ENCODE results near the gene SLC27A5. TPM values are rescaled to one million over a fixed set of nuclear protein-coding genes. Genes with fewer than 3 reads are reported as not detected.
A peak's percentile ranks its signal among the peaks of the same experiment; 100 is the strongest.

The SLC27A5 gene
- polyA plus RNA-seq, 2 of the 4 experiments (the other 2 are of a cell fraction): 30.2 to 37.8 TPM

GRCh38 chr19:58469241-58470013 is 42.4 kb downstream of the SLC27A5 start:
- WGBS (ENCODE audit: missing lambda C conversion rate): 92% methylated on average over 16 of the region's 17 CpGs
- Histone ChIP-seq H3K4me2 (no peak overlapping the region), H3K4me1 (peaks cover 6% of the 10 kb centered on the region; the same call in 2 of the 3 replicates), H3K4me3 (no peak overlapping the region), H3K9me3 (no peaks in the 10 kb centered on the region), H3K27ac (no peak overlapping the region)
- POLR2A ChIA-PET: no interaction called here
- FAIRE-seq (no peak), DNase-seq (ENCODE audit: low read depth in 1 of 2, low spot score in 1 of 2) (no peak), ATAC-seq (no peak)
- CTCF ChIA-PET: interaction anchor here (0.6 to 2.1 kb wide), 6 partner anchors 15 to 277 kb away, joined by 3 to 15 read pairs (median 3); partner anchors contain the start of genes SLC27A5 and ZBTB45
- TF ChIP-seq CBX8 (IDR thresholded peaks at IDR 0.05) (no peak), ESRRA (IDR thresholded peaks at IDR 0.05; ENCODE audit: borderline replicate concordance, low read length) (no peak), FOSL2 (IDR thresholded peaks at IDR 0.05) (no peak), FOSL2 (CRISPR knock-in tag; IDR thresholded peaks at IDR 0.05) (no peak)

GRCh38 chr19:58468216-58468839 is 43.5 kb downstream of the SLC27A5 start:
- TF ChIP-seq NR3C1 (IDR thresholded peaks at IDR 0.05) (no peak), PBX3 (IDR thresholded peaks at IDR 0.05) (no peak), KDM5A (IDR thresholded peaks at IDR 0.05) (no peak), MYC (IDR thresholded peaks at IDR 0.05; ENCODE audit: borderline replicate concordance, low read length) (no peak), ESRRA (IDR thresholded peaks at IDR 0.05; ENCODE audit: borderline replicate concordance, low read length) (no peak), HOXA7 (CRISPR knock-in tag; IDR thresholded peaks at IDR 0.05) (no peak), RNF2 (IDR thresholded peaks at IDR 0.05; ENCODE audit: borderline replicate concordance, low read depth) (no peak), ZC3H11A (IDR thresholded peaks at IDR 0.05) (no peak), POLR2AphosphoS2 (conservative IDR thresholded peaks at IDR 0.05; ENCODE audit: low read length) (no peak), RFX5 (IDR thresholded peaks at IDR 0.05) (no peak), FOXS1 (CRISPR knock-in tag; IDR thresholded peaks at IDR 0.05) (no peak)
- FAIRE-seq (no peak), ATAC-seq (no peak), DNase-seq (ENCODE audit: low read depth in 1 of 2, low spot score in 1 of 2) (no peak)
- no peak overlapping the region for H3K4me3 ChIP-seq
- ChIA-PET CTCF (interaction anchor here (1.3 to 2.1 kb wide), 2 partner anchors 21 to 51 kb away, joined by 3 to 15 read pairs; partner anchors contain the start of gene ZBTB45), POLR2A (no interaction called here)
- 44% methylated on average over 4 of the region's 5 CpGs for WGBS (ENCODE audit: missing lambda C conversion rate)
- H3K4me2 ChIP-seq: peak overlapping the region; percentile 91
- H3K27ac ChIP-seq: no peak overlapping the region
- H3K4me1 ChIP-seq: peaks cover 6% of the 10 kb centered on the region; the same call in 2 of the 3 replicates
- no peaks in the 10 kb centered on the region for H3K9me3 ChIP-seq

- DNase-seq (ENCODE audit: low read depth in 1 of 2, low spot score in 1 of 2): peak; percentile 98 to 99
- Histone ChIP-seq H3K9me3 (no peaks in the 10 kb centered on the region), H3K27ac (peak within 1 kb of the TSS; percentile 77 to 82), H3K4me3 (peak within 1 kb of the TSS; percentile 97), H3K4me2 (peak within 1 kb of the TSS; percentile 91), H3K4me1 (peaks cover 6% of the 10 kb centered on the region; the same call in 2 of the 3 replicates)
- peak; percentile 91 to 96 for ATAC-seq
- TF ChIP-seq PHF8 (IDR thresholded peaks at IDR 0.05; ENCODE audit: borderline replicate concordance, low read depth) (peak; percentile 71; the same call in 1 of the 2 replicates), KDM1A (IDR thresholded peaks at IDR 0.05; ENCODE audit: low read depth) (no peak), E2F6 (IDR thresholded peaks at IDR 0.05; ENCODE audit: borderline replicate concordance, low read depth) (peak; percentile 48; the same call in 1 of the 2 replicates), RFX5 (IDR thresholded peaks at IDR 0.05) (0 out of 2 replicates have a peak, but pooled peaks have one; percentile 17), ZC3H11A (IDR thresholded peaks at IDR 0.05) (no peak), MAX (IDR thresholded peaks at IDR 0.05) (peak; percentile 60), POLR2A (IDR thresholded peaks at IDR 0.05; ENCODE audit: low read length) (peak; percentile 38), USF2 (IDR thresholded peaks at IDR 0.05) (peak; percentile 98), CBX8 (IDR thresholded peaks at IDR 0.05) (no peak), EHF (CRISPR knock-in tag; IDR thresholded peaks at IDR 0.05) (no peak), BCL3 (IDR thresholded peaks at IDR 0.05) (peak; percentile 19; the same call in 1 of the 3 replicates), GATA3 (IDR thresholded peaks at IDR 0.05; ENCODE audit: borderline replicate concordance) (no peak), JUN (IDR thresholded peaks at IDR 0.05) (peak in 1 of 2 experiments; percentile 42; a peak in 2 of 5 replicates), PBX3 (IDR thresholded peaks at IDR 0.05) (no peak)
- 2% methylated on average over 12 of the region's 92 CpGs for WGBS (ENCODE audit: missing lambda C conversion rate)
- CTCF ChIA-PET: interaction anchor here (1.4 to 2.0 kb wide), 2 partner anchors 10 to 33 kb away, joined by 3 to 4 read pairs; no protein-coding TSS in a partner anchor
- POLR2A ChIA-PET: interaction anchor here (2.2 kb wide), 1 partner anchor 59 kb away, joined by 7 read pairs; the partner anchor contains the start of gene ZNF584
- peak; percentile 84 for FAIRE-seq
Measured at GRCh38 chr19:58466760-58467589, 44.8 kb downstream of the SLC27A5 start, which contains the start of gene ZNF324. Gene ZNF324 (plus strand): TSS chr19:58467080. CDS start chr19:58469186, 2,106 bp downstream.

Data from A549 (cell line).